Neutrophil (primary cell): ENCODE results near the gene MTF1.
"Not testable (repeated sequence)": the region's sequence is repeated elsewhere in the genome, so short reads cannot be mapped to it uniquely, and the experiment has no call there.

ENCODE experiments used
- H3K27ac ChIP-seq: fragments of 200-600 bp; sonication (generic); 2 replicates; pipeline ENCODE4 v1.5.1; 2016; ENCODE audit warnings: mild to moderate bottlenecking, moderate library complexity
- H3K27me3 ChIP-seq: fragments of 200-600 bp; sonication (generic); 2 replicates; pipeline ENCODE4 v1.6.0; 2016; ENCODE audit warnings: mild to moderate bottlenecking
- H3K36me3 ChIP-seq: fragments of 200-600 bp; sonication (generic); 2 replicates; pipeline ENCODE4 v1.5.1; 2017
- H3K4me1 ChIP-seq, 2 experiments: fragments of 200-600 bp in 1 of 2; sonication (generic) in 1 of 2; 1 replicate in 1 of 2; 2 replicates in 1 of 2; pipeline versions ENCODE4 v1.5.1 to v1.6.1; 2013 to 2016; ENCODE audit warnings: low read depth in 1 of 2, low read length in 1 of 2, mild to moderate bottlenecking in 1 of 2, moderate library complexity in 1 of 2; ENCODE audit not compliant: control insufficient read depth in 1 of 2, insufficient read depth in 1 of 2
- H3K4me3 ChIP-seq, 2 experiments: fragments of 200-600 bp in 1 of 2; sonication (generic) in 1 of 2; 1 replicate in 1 of 2; 2 replicates in 1 of 2; pipeline ENCODE4 v1.5.1; 2013 to 2016; ENCODE audit warnings: low read depth in 1 of 2, low read length in 1 of 2, mild to moderate bottlenecking in 1 of 2, moderate library complexity in 1 of 2
- H3K9me3 ChIP-seq: fragments of 200-600 bp; sonication (generic); 2 replicates; pipeline ENCODE4 v1.5.1; 2016
- TF ChIP-seq, protein P1 (sequence below): fragments of 200-600 bp; sonication (generic); IDR thresholded peaks from 2 replicates; pipeline ENCODE4 v1.5.1; 2016; ENCODE audit warnings: antibody characterized with exemption

The MTF1 gene

DNA sequence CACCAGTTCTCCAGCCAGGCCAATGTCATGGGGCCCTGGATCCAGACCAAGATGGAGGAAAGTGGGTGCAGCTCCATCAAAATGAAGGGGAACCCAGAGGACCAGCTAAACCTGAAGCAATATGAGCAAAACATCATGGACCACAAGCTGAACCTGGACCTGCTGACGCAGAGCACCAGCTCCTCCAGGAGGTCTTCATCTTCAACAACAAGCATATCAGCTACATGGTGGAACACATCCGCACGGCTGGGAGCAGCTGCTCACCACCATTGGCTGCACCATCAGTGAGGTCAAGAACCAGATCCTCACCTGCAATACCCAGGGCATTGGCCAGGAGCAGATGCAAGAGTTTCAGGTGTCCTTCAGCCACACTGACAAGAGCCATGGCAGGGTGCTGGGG is 80.7 kb downstream of the MTF1 start:
- no peaks in the 10 kb centered on the region for H3K4me1 ChIP-seq
- H3K27ac ChIP-seq, result no peak overlapping the region
- TF ChIP-seq, protein P1, sequence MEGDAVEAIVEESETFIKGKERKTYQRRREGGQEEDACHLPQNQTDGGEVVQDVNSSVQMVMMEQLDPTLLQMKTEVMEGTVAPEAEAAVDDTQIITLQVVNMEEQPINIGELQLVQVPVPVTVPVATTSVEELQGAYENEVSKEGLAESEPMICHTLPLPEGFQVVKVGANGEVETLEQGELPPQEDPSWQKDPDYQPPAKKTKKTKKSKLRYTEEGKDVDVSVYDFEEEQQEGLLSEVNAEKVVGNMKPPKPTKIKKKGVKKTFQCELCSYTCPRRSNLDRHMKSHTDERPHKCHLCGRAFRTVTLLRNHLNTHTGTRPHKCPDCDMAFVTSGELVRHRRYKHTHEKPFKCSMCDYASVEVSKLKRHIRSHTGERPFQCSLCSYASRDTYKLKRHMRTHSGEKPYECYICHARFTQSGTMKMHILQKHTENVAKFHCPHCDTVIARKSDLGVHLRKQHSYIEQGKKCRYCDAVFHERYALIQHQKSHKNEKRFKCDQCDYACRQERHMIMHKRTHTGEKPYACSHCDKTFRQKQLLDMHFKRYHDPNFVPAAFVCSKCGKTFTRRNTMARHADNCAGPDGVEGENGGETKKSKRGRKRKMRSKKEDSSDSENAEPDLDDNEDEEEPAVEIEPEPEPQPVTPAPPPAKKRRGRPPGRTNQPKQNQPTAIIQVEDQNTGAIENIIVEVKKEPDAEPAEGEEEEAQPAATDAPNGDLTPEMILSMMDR, result no peak
- no peak overlapping the region for H3K4me3 ChIP-seq
- H3K9me3 ChIP-seq, result no peaks in the 10 kb centered on the region
- H3K36me3 ChIP-seq, result no peaks in the 10 kb centered on the region
- H3K27me3 ChIP-seq, result peaks cover 79% of the 10 kb centered on the region

DNA sequence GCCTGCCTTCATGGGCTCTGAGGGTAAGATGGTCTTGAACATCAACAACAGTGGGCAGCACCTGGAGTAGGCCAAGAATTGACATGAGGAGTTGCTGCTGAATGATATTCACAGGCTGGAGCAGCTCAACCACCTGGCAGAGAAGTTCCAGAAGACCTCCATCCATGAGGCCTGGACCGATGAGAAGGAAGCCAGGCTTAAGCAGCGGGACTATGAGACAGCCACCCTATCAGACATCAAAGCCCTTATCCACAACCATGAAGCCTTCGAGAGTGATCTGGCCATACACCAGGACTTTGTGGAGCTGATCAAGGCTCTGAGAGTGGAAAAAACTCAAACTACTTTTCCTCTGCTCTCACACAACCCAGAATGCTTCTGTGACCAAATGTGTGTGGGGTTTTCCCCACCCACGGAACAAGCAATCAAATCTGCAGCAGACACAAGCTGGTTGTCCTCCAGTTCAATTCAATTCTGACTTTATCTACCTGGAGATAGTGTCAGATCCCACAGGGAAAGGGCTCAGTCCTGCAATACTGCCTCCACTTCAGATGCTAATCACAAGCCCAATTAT is 82.4 kb downstream of the MTF1 start:
- TF ChIP-seq, protein P1, result no peak
- peaks cover 69% of the 10 kb centered on the region for H3K27me3 ChIP-seq
- H3K4me3 ChIP-seq, result no peak overlapping the region
- no peaks in the 10 kb centered on the region for H3K9me3 ChIP-seq
- H3K4me1 ChIP-seq, result no peaks in the 10 kb centered on the region
- no peaks in the 10 kb centered on the region for H3K36me3 ChIP-seq
- H3K27ac ChIP-seq, result no peak overlapping the region

DNA sequence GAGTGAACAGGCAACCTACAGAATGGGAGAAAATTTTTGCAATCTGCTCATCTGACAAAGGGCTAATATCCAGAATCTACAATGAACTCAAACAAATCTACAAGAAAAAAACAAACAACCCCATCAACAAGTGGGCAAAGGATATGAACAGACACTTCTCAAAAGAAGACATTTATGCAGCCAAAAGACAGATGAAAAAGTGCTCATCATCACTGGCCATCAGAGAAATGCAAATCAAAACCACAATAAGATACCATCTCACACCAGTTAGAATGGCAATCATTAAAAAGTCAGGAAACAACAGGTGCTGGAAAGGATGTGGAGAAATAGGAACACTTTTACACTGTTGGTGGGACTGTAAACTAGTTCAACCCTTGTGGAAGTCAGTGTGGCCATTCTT is 88.0 kb downstream of the MTF1 start:
- not testable (repeated sequence) for H3K36me3 ChIP-seq, H3K9me3 ChIP-seq
- peaks cover 69% of the 10 kb centered on the region for H3K27me3 ChIP-seq

DNA sequence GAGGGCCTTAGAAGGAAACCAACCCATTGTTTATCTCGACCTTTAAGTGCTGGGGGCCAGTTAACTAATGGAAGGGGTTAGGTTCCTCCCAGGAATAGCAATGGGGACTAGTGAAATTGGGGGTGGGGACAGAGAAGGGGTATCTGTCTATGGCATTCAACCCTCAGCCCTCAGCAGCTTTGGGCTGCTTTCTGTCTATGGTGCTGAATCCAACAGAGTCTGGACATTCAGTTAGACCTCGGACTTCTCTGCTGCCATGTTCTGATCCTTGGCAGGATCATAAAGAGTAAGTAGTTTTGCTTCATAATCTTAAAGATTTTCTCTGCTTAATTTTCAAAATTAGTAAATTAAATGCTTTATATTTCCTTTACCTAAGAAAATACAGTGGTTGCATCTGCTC is 91.9 kb downstream of the MTF1 start:
- H3K4me3 ChIP-seq, result no peak overlapping the region
- TF ChIP-seq, protein P1, result no peak
- no peaks in the 10 kb centered on the region for H3K4me1 ChIP-seq
- peaks cover 86% of the 10 kb centered on the region for H3K27me3 ChIP-seq
- H3K27ac ChIP-seq, result no peak overlapping the region
- H3K9me3 ChIP-seq, result no peaks in the 10 kb centered on the region
- no peaks in the 10 kb centered on the region for H3K36me3 ChIP-seq

More for the DNA sequence above, 88.0 kb downstream of the MTF1 start:
- not testable (repeated sequence) for H3K27ac ChIP-seq, H3K4me3 ChIP-seq, H3K4me1 ChIP-seq

DNA sequence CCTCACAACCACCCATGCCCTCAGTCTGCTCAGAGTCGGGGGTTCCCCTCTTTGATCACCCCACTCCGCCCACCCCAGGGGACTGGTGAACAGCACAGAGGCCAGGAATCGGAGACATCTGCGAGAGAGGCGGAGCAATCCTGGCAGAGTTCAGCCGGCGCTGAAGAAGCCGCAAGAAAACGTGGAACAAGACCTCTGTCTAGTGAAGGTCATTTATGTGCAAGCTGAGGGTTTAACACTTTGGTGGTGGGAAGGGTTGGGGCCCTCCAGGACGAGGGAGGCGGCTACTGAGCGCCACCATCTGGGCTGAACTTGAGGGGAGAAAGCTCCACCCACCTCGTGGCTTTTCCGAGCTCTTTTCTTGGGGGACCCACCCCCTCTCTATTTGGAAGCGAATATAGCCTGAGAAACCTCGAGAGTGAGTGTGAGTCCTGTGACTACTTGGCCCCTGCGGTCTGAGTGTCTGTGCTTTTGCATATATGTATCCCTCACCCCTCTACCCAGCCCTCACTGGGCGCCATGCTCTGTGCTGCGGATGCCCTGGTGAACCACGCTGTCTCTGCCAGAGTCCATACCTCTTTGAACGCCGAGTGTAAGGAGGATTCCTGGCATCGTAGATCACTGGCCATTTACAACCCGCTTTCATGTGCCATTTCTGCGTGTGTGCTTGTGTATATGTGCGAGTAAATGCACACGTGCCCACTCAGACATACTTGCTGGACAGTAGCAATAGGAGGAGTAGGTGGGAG is 93.3 kb downstream of the MTF1 start:
- H3K27me3 ChIP-seq, result peaks cover 100% of the 10 kb centered on the region
- TF ChIP-seq, protein P1, result no peak
- H3K36me3 ChIP-seq, result no peaks in the 10 kb centered on the region
- H3K4me1 ChIP-seq, result no peaks in the 10 kb centered on the region
- H3K27ac ChIP-seq, result no peak overlapping the region
- no peaks in the 10 kb centered on the region for H3K9me3 ChIP-seq
- H3K4me3 ChIP-seq, result no peak overlapping the region

DNA sequence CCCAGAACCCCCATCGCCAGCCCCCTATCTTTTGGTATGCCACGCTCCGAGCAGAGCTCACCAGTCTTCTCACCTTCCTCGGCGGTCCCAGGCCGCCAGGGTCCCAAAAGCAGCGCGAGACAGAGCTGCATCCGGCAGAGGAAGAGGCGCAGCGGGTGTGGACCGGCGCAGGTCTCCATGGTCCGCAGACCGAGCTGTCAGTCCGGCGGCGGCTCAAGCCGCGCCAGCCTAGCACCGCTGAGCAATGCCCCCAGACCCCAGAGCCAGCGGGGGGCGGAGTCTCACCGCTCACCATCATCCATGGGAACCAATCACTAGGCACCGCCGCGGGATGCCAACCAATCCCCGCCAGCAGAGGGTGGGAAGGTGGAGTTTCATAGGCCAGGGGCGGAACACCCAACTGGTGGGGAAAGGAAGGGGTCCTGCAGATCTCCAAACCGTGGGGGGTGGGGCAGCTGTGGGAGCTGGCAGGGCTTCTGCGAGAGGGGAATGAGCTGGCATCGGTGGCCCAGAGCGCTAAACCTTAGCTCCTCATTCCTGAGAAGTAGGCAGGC is 94.4 kb downstream of the MTF1 start, which contains the start of gene EPHA10:
EPHA10 (minus strand) TSS at position 233 of the 554 bp plus-strand sequence; CDS start at position 179, 54 bp downstream.
- Histone ChIP-seq H3K4me3 (no peak within 1 kb of the TSS), H3K9me3 (no peaks in the 10 kb centered on the region), H3K4me1 (no peaks in the 10 kb centered on the region), H3K27me3 (peaks cover 100% of the 10 kb centered on the region), H3K36me3 (no peaks in the 10 kb centered on the region), H3K27ac (no peak within 1 kb of the TSS)
- TF ChIP-seq, protein P1, result no peak
